Astrocyte (in vitro differentiated cells and primary cell): ENCODE results near the gene CARD10.

Source experiments
- EZH2 ChIP-seq: IDR thresholded peaks from 2 replicates; pipeline ENCODE4 v1.6.1; 2012; ENCODE audit warnings: mild to moderate bottlenecking, low read length, inconsistent platforms; ENCODE audit not compliant: insufficient read depth
- TF ChIP-seq, protein P1 (sequence below): IDR thresholded peaks from 2 replicates; pipeline ENCODE4 v1.5.1; 2011; ENCODE audit warnings: low read depth, mild to moderate bottlenecking, inconsistent platforms, low read length, moderate library complexity; ENCODE audit not compliant: insufficient read depth

DNA sequence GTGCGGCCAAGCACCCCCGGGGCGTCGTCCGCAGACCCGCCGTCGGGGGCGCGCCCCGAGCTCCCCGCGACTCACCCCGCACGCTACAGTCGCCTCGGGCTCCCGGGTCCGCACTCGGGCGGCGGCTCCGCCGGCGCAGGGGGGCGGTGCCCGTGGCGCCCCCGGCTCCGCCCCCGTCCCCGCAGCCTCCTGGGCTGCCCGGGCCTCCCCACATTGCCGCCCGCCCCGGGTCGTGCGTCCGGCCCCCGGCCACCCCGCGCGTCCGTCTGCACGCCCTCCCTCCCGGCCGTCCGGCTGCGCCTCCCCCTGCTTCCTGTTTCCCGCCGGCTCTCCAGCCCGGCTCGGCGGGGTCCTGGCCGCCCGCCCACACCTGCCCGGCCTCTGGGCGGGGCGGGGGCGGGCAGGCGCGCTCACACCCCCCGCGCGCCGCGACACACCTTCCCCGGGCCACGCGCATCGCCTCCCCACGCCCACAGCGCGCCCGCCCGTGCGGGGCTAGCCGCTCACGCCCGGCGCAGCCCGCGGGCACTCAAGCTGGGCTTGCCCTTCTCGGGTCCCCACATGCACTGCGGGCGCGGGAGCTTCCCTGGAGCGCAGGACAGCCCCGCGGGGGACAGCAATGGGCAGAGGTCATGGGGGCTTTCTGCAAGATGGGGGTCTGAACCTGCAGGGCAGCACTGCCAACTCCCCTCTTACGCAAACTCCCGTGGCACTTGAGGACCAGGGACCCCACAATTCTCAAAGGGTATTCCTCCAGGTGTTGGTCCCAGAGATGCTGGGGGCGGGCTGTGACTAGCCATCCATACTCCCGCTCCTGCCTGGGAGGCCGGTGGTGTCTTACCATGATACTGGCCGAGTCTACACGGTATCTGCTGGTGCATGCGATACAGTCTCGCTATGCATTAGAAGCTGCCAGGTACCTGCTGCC lies at the start of gene CARD10:
- TF ChIP-seq, protein P1, sequence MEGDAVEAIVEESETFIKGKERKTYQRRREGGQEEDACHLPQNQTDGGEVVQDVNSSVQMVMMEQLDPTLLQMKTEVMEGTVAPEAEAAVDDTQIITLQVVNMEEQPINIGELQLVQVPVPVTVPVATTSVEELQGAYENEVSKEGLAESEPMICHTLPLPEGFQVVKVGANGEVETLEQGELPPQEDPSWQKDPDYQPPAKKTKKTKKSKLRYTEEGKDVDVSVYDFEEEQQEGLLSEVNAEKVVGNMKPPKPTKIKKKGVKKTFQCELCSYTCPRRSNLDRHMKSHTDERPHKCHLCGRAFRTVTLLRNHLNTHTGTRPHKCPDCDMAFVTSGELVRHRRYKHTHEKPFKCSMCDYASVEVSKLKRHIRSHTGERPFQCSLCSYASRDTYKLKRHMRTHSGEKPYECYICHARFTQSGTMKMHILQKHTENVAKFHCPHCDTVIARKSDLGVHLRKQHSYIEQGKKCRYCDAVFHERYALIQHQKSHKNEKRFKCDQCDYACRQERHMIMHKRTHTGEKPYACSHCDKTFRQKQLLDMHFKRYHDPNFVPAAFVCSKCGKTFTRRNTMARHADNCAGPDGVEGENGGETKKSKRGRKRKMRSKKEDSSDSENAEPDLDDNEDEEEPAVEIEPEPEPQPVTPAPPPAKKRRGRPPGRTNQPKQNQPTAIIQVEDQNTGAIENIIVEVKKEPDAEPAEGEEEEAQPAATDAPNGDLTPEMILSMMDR: no peak
- no peak for TF ChIP-seq EZH2
